Subcutaneous adipose tissue (tissue), 4 donors: ENCODE measurements around the gene SPINK2. TPM values are rescaled to one million over a fixed set of nuclear protein-coding genes. Genes with fewer than 3 reads are reported as not detected.

ENCODE experiments used
- total RNA-seq, 4 donors: library from RNA; depleted of rRNA; stranded (reverse); fragments of >200 nt; gene quantifications; one replicate each; pipeline ENCODE4 v1.1.0, GENCODE V29; 2016
- TF ChIP-seq, protein P1 (sequence below): fragments of 450-650 bp; IDR thresholded peaks from one replicate; pipeline ENCODE4 v1.5.1; 2016; ENCODE audit warnings: low read depth, mild to moderate bottlenecking, control low read depth, antibody characterized with exemption, moderate library complexity

SPINK2 gene
- total RNA-seq, 4 donors from 2014 or later, result not detected

GRCh38 chr4:56773346-56773745 is 48.2 kb downstream of the SPINK2 start:
- TF ChIP-seq, protein P1, sequence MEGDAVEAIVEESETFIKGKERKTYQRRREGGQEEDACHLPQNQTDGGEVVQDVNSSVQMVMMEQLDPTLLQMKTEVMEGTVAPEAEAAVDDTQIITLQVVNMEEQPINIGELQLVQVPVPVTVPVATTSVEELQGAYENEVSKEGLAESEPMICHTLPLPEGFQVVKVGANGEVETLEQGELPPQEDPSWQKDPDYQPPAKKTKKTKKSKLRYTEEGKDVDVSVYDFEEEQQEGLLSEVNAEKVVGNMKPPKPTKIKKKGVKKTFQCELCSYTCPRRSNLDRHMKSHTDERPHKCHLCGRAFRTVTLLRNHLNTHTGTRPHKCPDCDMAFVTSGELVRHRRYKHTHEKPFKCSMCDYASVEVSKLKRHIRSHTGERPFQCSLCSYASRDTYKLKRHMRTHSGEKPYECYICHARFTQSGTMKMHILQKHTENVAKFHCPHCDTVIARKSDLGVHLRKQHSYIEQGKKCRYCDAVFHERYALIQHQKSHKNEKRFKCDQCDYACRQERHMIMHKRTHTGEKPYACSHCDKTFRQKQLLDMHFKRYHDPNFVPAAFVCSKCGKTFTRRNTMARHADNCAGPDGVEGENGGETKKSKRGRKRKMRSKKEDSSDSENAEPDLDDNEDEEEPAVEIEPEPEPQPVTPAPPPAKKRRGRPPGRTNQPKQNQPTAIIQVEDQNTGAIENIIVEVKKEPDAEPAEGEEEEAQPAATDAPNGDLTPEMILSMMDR, result no peak

GRCh38 chr4:56772134-56772533 is 49.4 kb downstream of the SPINK2 start:
- TF ChIP-seq, protein P1, result no peak

DNA sequence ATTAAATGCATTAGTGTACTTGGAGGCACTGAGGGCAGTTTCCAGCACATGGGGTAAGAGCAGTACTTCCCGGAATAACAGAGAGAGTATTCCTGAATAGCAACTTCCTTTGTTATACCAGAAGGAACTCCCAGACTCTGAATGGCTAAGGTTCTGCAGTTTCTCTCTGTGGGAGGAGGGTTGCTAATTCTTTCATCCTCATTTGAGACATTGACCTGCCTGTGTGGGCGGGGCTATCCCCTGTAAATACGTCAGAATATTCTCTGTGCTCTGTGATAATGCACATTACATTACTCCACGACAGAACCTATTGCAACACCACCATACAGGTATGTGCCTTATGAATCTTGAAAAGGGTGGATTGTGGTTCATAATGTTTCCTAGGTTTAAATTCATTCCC is 52.7 kb downstream of the SPINK2 start:
- TF ChIP-seq, protein P1, result no peak

DNA sequence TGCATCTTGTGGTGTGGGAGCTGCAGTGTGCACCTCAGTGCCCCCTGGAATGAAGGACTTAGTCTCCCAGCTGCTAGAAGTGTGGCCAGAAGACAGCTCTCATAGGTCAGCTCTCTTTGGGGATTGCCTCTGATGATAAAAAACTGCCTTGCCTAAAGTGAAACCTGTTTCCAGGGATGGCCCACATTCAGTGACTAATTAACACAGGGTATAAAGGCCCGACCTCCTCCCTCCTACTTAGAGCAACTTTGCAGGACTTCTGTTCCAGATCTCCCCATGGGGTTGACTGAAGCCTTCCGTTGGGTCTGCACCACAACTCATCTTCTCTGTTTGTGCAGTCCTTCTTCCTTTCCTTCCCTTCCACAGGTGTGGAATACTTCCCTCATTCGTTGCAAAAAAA is 53.2 kb downstream of the SPINK2 start:
- TF ChIP-seq, protein P1, result no peak

GRCh38 chr4:56767567-56767966 is 53.9 kb downstream of the SPINK2 start:
- TF ChIP-seq, protein P1, result no peak

- TF ChIP-seq, protein P1, result no peak
Measured at GRCh38 chr4:56764775-56765174, 56.7 kb downstream of the SPINK2 start.

DNA sequence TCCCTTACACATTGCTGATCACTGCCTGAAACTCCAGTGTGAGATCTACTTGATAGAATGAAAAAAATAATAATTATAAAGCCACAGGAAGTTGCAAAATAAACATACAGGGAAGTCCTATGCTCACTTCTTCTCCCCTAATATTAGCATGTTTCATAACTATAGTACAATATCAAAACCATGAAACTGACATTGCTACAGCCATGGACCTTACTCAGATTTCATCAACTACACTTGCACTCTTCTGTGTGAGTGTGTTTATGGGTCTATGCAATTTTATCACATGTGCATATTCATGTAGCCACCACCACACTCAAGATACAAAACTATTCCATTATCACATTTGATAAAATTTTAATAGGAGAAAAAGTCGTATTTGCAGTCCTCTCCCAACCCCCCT is 57.3 kb downstream of the SPINK2 start:
- TF ChIP-seq, protein P1, result no peak
